GM18861 (cell line): ENCODE data around the gene ZNF763.
A peak's percentile ranks its signal among the peaks of the same experiment; 100 is the strongest.
"Not testable (repeated sequence)": the region's sequence is repeated elsewhere in the genome, so short reads cannot be mapped to it uniquely, and the experiment has no call there.

Experiments used
- ATAC-seq: cut with Tn5 transposase; IDR thresholded peaks from one replicate; pipeline ENCODE4 v1.9.1; 2021; ENCODE audit not compliant: unreplicated experiment

ZNF763 gene

DNA sequence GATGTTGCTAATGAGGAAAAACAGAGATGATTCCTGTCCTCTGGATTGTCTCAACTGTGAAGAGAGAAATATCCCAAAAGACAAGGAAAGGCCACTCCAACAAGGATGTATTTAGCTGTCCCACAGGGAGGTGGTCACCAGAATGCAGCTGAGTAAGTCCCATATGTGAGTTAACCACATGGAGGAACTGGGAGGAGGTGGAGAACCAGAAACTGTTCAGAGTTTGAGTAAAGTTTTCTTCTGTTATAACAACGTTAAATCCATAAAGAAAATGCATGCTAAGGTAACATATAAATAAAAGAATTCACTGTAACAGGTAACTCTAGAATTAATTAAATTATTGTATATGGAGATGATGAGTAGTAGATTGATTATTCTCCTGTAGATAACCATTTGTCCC is 5.3 kb downstream of the ZNF763 start:
- no peak for ATAC-seq

DNA sequence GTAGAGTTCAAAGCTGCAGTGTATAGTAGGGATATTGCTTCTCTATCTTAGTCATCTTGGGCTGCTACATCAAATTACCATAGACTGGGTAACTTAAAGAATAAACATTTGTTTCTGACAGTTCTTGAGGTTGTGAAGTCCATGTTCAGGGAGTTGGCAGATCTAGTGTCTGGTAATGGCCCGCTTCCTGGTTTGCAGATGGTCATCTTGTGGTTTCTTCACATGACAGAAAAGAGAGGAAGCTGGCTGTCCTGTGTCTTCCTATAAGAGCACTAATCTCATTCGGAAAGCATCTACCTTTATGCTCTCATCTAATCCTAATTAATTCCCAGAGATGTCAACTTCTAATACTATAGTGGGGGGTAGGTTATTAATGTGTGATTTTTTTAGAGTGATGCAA is 6.2 kb downstream of the ZNF763 start:
- no peak for ATAC-seq

DNA sequence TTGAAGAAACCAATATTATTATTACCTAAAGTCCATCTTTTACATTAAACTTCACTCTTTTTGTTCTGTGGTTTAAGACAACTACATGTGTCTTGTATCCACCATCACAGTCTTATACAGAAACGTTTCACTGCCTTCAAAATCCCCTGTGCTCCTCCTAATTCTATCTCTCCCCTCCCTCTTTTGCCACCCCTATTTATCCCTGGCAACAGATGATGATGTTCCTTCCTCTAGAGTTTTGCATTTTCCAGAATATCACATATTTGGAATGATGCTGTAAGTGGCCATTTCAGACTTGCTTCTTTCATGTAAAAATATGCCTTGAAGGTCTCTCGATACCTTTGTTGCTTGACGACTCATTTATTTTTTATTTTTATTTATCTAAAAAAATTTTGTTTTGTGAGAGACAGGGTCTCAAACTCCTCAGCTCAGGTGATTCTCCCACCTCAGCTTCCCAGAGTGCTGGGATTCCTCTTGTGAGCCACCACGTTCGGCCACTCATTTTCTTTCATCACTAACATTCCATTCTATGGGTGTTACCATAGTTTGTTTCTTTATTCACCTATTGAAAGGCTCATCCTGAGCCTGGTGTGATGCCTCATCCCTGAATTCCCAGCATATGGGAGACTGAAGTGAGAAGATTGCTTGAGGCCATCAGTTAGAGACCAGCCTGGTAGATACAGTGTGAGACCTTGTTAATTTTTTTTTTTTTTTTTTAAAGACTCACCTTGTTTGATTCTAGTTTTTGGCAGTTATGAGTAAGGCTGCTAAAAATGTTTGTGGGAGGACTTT is 8.4 kb downstream of the ZNF763 start:
- ATAC-seq = no peak

DNA sequence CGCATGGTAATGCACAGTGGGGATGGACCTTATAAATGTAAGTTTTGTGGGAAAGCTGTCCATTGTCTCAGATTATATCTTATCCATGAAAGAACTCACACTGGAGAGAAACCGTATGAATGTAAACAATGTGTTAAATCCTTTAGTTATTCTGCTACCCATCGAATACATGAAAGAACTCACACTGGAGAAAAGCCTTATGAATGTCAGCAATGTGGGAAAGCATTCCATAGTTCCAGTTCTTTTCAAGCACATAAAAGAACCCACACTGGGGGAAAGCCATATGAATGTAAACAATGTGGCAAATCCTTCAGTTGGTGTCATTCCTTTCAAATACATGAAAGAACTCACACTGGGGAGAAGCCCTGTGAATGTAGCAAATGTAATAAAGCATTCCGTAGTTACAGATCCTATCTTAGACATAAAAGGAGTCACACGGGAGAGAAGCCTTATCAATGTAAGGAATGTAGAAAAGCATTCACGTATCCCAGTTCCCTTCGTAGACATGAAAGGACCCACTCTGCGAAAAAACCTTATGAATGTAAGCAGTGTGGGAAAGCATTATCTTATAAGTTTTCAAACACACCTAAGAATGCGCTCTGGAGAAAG is 13.8 kb downstream of the ZNF763 start:
- no peak for ATAC-seq

GRCh38 chr19:11979527-11979926 is 14.7 kb downstream of the ZNF763 start:
- no peak for ATAC-seq

GRCh38 chr19:11982526-11982925 is 17.7 kb downstream of the ZNF763 start:
- ATAC-seq = no peak

DNA sequence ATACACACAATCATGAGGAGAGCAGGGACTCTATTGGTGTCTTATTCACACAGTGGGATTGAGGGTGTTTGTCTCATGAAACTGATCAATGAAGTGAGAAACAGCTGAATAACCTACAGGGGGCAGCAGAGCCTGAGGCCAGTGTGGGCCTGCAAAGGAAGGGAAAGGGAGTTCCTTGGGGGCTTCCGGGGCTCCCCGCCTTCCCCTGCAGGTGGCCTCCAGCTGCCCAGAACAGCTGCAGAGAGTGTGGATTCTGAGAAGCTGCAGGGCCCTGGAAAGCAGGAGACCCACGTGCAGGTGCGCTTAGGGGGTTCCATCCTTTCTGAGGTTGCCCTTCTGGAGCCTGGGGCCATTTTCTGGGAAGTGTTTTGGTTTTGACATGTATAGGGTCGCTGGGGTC is 20.1 kb downstream of the ZNF763 start:
- ATAC-seq = no peak

- no peak for ATAC-seq
These were observed 21.9 kb downstream of the ZNF763 start for GRCh38 chr19:11986754-11987153.

GRCh38 chr19:11987405-11988281 is 22.8 kb downstream of the ZNF763 start:
- ATAC-seq = no peak

GRCh38 chr19:11989112-11989456 is 24.2 kb downstream of the ZNF763 start:
- ATAC-seq = no peak

DNA sequence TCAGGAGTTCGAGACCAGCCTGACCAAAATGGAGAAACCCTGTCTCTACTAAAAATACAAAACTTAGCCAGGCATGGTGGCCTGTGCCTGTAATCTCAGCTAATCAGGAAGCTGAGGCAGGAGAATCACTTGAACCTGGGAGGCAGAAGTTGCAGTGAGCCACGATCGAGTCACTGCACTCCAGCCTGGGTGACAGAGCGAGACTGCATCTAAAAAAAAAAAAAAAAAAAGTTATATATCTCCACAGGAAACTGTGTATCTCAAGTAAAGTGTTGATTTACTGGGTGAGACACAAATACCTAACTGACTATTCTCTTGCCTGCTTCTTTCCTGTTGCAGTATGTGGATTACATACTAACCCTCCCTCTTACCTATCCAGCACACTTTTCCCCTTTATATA is 27.1 kb downstream of the ZNF763 start:
- ATAC-seq = not testable (repeated sequence)

GRCh38 chr19:11995174-11995573 is 30.3 kb downstream of the ZNF763 start:
- no peak for ATAC-seq

GRCh38 chr19:12000152-12000981 is 35.5 kb downstream of the ZNF763 start:
- peak; percentile 74 for ATAC-seq

- no peak for ATAC-seq
These were observed 50.3 kb downstream of the ZNF763 start for GRCh38 chr19:12015015-12015752.

DNA sequence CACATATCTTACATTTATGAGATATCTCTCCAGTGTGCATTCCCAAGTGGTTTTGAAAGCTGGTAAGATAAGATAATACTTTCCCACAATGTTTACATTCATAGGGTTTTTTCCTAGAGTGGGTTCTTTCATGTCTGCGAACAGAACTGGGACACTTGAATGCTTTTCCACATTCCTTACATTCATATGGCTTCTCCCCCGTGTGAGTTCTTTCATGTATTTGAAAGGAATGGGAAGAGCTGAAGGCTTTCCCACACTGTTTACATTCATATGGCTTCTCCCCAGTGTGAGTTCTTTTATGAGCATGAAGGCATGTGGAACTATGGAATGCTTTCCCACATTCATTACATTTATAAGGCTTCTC is 50.9 kb downstream of the ZNF763 start:
- ATAC-seq = no peak
